Choroid plexus epithelial cell (primary cell): Measurements from ENCODE around the gene CLDN2.
"Not testable (repeated sequence)": the region's sequence is repeated elsewhere in the genome, so short reads cannot be mapped to it uniquely, and the experiment has no call there.

Source experiments
- DNase-seq: peaks from one replicate; pipeline ENCODE4 v3.0.0-alpha.2; 2010; ENCODE audit warnings: low read depth
- H3K4me3 ChIP-seq: 2 replicates; pipeline ENCODE4 v1.5.1; 2011; ENCODE audit warnings: low read depth, mild to moderate bottlenecking, control low read depth, low read length, moderate library complexity
- CTCF ChIP-seq: conservative IDR thresholded peaks from 2 replicates; pipeline ENCODE4 v1.5.1; 2011; ENCODE audit warnings: low read depth, mild to moderate bottlenecking, control low read depth, inconsistent platforms, low read length, moderate library complexity

The CLDN2 gene

DNA sequence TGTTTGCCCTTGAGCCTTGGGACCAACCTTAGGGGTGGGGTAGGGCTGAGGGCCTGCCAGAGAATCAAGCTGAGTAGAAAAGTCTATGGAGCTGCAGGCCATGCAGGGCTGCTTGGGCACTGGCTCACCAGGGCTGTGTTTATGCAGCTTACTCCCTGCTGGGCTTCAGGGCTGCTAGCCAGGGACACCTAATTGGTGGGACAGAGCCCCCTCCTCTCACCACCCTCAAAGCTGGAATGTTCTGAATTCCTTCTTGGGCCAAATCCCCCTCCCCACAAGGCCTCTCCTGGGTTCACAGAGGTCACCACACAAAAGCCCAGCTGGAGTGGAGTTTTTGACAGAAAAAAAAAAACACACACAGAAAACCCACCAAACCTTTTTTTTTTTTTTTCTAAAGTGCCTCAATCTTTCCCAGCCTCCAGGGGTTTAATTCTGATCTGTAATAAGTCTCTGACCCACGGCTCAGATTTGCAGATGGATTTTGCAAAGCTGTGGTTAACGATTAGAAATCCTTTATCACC is at the start of gene CLDN2:
Gene CLDN2, plus strand, starts transcription at position 471 of the 521 bp plus-strand sequence. CDS start 7,827 bp downstream, outside the sequence.
- DNase-seq = peak; percentile 48
- H3K4me3 ChIP-seq = no peak within 1 kb of the TSS
- no peak for TF ChIP-seq CTCF

- not testable (repeated sequence) for H3K4me3 ChIP-seq, DNase-seq
These were observed 47.4 kb upstream of the CLDN2 start for GRCh38 chrX:106872796-106873195.

DNA sequence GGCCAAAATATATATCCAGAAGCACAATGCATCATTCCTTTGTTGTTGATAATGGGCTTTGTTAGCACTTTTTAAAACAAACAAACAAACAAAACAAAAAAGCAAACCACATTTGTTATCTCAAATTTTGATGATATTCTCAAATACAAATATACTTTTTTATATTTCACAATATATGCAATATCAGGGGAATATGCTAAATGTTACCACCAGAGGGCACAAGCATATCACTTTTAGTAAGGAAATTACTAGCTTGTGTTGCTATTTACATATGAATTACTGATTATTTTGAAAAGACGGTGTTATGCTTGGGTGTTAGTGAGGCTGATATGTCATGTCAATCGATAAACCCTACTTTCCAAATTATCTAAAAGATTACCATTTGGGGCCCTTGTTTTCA is 46.1 kb upstream of the CLDN2 start:
- DNase-seq = peak; percentile 52
- H3K4me3 ChIP-seq = no peak overlapping the region
- TF ChIP-seq CTCF = peak; percentile 58

- peak; percentile 29 for DNase-seq
- H3K4me3 ChIP-seq = no peak overlapping the region
- TF ChIP-seq CTCF = no peak
These were observed 45.1 kb upstream of the CLDN2 start for GRCh38 chrX:106875151-106875550.

GRCh38 chrX:106889468-106889867 is 30.7 kb upstream of the CLDN2 start:
- no peak overlapping the region for H3K4me3 ChIP-seq
- DNase-seq = no peak
- TF ChIP-seq CTCF = no peak

- no peak for TF ChIP-seq CTCF
- H3K4me3 ChIP-seq = no peak overlapping the region
These were observed 28.3 kb upstream of the CLDN2 start for GRCh38 chrX:106891762-106892460.

GRCh38 chrX:106894392-106894909 is 25.8 kb upstream of the CLDN2 start:
- DNase-seq = peak; percentile 85
- TF ChIP-seq CTCF = peak; percentile 82
- H3K4me3 ChIP-seq = no peak overlapping the region

More at GRCh38 chrX:106891762-106892460, 28.3 kb upstream of the CLDN2 start:
- no peak for DNase-seq
